H9 (cell line): ENCODE data around the gene DTNA. TPM values are rescaled to one million over a fixed set of nuclear protein-coding genes. Genes with fewer than 3 reads are reported as not detected.

ENCODE experiments used
- DNase-seq: peaks from one replicate; pipeline ENCODE4 v3.0.0-alpha.2; 2017
- H2AFZ ChIP-seq: one replicate; pipeline ENCODE4 v1.6.1; 2013; ENCODE audit warnings: mild to moderate bottlenecking, low read length, control low read depth, moderate library complexity
- H2AK5ac ChIP-seq: 2 replicates; pipeline ENCODE4 v1.6.1; 2013; ENCODE audit warnings: low read length, control low read depth, mixed read lengths; ENCODE audit not compliant: insufficient read length
- H2BK120ac ChIP-seq: one replicate; pipeline ENCODE4 v1.6.1; 2013; ENCODE audit warnings: low read depth, mild to moderate bottlenecking, low read length, control low read depth, inconsistent platforms; ENCODE audit not compliant: poor library complexity, severe bottlenecking
- H2BK12ac ChIP-seq: 2 replicates; pipeline ENCODE4 v1.6.1; 2013; ENCODE audit warnings: low read length, control low read depth, mixed read lengths, low read depth; ENCODE audit not compliant: insufficient read length
- H2BK15ac ChIP-seq: 2 replicates; pipeline ENCODE4 v1.6.1; 2013; ENCODE audit warnings: low read depth, low read length, control low read depth
- H2BK20ac ChIP-seq: one replicate; pipeline ENCODE4 v1.6.1; 2013; ENCODE audit warnings: low read depth, mild to moderate bottlenecking, low read length, control low read depth, inconsistent platforms; ENCODE audit not compliant: poor library complexity, severe bottlenecking
- H2BK5ac ChIP-seq: 2 replicates; pipeline ENCODE4 v1.6.1; 2013; ENCODE audit warnings: low read length, control low read depth, mixed read lengths; ENCODE audit not compliant: insufficient read length
- H3K14ac ChIP-seq: 2 replicates; pipeline ENCODE4 v1.6.1; 2013; ENCODE audit warnings: low read length, control low read depth; ENCODE audit not compliant: insufficient read depth
- H3K18ac ChIP-seq: 2 replicates; pipeline ENCODE4 v1.6.1; 2013; ENCODE audit warnings: low read depth, mild to moderate bottlenecking, mixed read lengths, low read length, control low read depth; ENCODE audit not compliant: insufficient read length
- H3K23ac ChIP-seq: 2 replicates; pipeline ENCODE4 v1.6.1; 2013; ENCODE audit warnings: low read length, control low read depth, mixed read lengths, low read depth; ENCODE audit not compliant: insufficient read length
- H3K23me2 ChIP-seq: 2 replicates; pipeline ENCODE4 v1.6.1; 2013; ENCODE audit warnings: low read depth, mild to moderate bottlenecking, mixed read lengths, low read length, control low read depth; ENCODE audit not compliant: insufficient read length, poor library complexity, severe bottlenecking
- H3K27ac ChIP-seq: 2 replicates; pipeline ENCODE4 v1.5.1; 2013; ENCODE audit warnings: low read length, control low read depth, mixed read lengths, low read depth; ENCODE audit not compliant: insufficient read length
- H3K27me3 ChIP-seq: 2 replicates; pipeline ENCODE4 v1.6.1; 2013; ENCODE audit warnings: low read length, control low read depth, inconsistent platforms; ENCODE audit not compliant: insufficient read depth
- H3K4ac ChIP-seq: 2 replicates; pipeline ENCODE4 v1.6.1; 2013; ENCODE audit warnings: low read depth, mild to moderate bottlenecking, control low read depth, inconsistent platforms, low read length, moderate library complexity
- H3K4me1 ChIP-seq: 2 replicates; pipeline ENCODE4 v1.6.1; 2013; ENCODE audit warnings: low read length, control low read depth, inconsistent platforms; ENCODE audit not compliant: insufficient read depth
- H3K4me2 ChIP-seq: 2 replicates; pipeline ENCODE4 v1.6.1; 2013; ENCODE audit warnings: low read length, control low read depth, mixed read lengths; ENCODE audit not compliant: insufficient read length, insufficient read depth
- H3K56ac ChIP-seq: 2 replicates; pipeline ENCODE4 v1.6.1; 2013; ENCODE audit warnings: low read depth, mild to moderate bottlenecking, mixed read lengths, low read length, control low read depth; ENCODE audit not compliant: insufficient read length
- H3K79me1 ChIP-seq: 2 replicates; pipeline ENCODE4 v1.6.1; 2013; ENCODE audit warnings: low read depth, mild to moderate bottlenecking, moderate library complexity, low read length, control low read depth, inconsistent platforms; ENCODE audit not compliant: insufficient read depth, poor library complexity, severe bottlenecking
- H3K79me2 ChIP-seq: 2 replicates; pipeline ENCODE4 v1.6.1; 2013; ENCODE audit warnings: low read length, control low read depth, inconsistent platforms; ENCODE audit not compliant: insufficient read depth
- H3K9ac ChIP-seq: 2 replicates; pipeline ENCODE4 v1.6.1; 2013; ENCODE audit warnings: low read length, control low read depth, mixed read lengths; ENCODE audit not compliant: insufficient read length; ENCODE audit errors: extremely low read depth
- H3K9me3 ChIP-seq: one replicate; pipeline ENCODE4 v1.6.1; 2013; ENCODE audit warnings: low read depth, low read length, inconsistent platforms; ENCODE audit not compliant: control insufficient read depth
- H3T11ph ChIP-seq: one replicate; pipeline ENCODE4 v1.6.1; 2013; ENCODE audit warnings: mild to moderate bottlenecking, low read length, control low read depth, inconsistent platforms
- H4K20me1 ChIP-seq: one replicate; pipeline ENCODE4 v1.6.1; 2013; ENCODE audit not compliant: control insufficient read depth, insufficient read length, insufficient read depth
- H4K5ac ChIP-seq: 2 replicates; pipeline ENCODE4 v1.6.1; 2013; ENCODE audit warnings: low read depth, mild to moderate bottlenecking, mixed read lengths, low read length, control low read depth; ENCODE audit not compliant: insufficient read length
- H4K8ac ChIP-seq: replicated peaks from 2 replicates; pipeline ENCODE4 v1.6.1; 2013; ENCODE audit warnings: low read length, control low read depth, mixed read lengths, low read depth; ENCODE audit not compliant: insufficient read length
- H4K91ac ChIP-seq: 2 replicates; pipeline ENCODE4 v1.6.1; 2013; ENCODE audit warnings: low read depth, mild to moderate bottlenecking, moderate library complexity, mixed read lengths, low read length, control low read depth; ENCODE audit not compliant: insufficient read length
- H3K27ac Mint-ChIP-seq, 3 experiments: 2 replicates in 2 of 3; 3 replicates in 1 of 3; pipeline ENCODE4 v1.8.0; 2020 to 2021; ENCODE audit warnings: mixed read lengths in 3 of 3, mild to moderate bottlenecking in 1 of 3, moderate library complexity in 1 of 3
- H3K27me3 Mint-ChIP-seq: 2 replicates; pipeline ENCODE4 v1.8.0; 2021; ENCODE audit warnings: low read depth, mild to moderate bottlenecking, moderate library complexity, mixed read lengths
- H3K36me3 Mint-ChIP-seq, 3 experiments: 2 replicates in 2 of 3; 3 replicates in 1 of 3; pipeline ENCODE4 v1.8.0; 2020 to 2021; ENCODE audit warnings: low read depth in 3 of 3, mixed read lengths in 3 of 3; ENCODE audit not compliant: insufficient read depth in 1 of 3
- H3K4me1 Mint-ChIP-seq, 2 experiments: 2 replicates each; pipeline ENCODE4 v1.8.0; 2020; ENCODE audit warnings: mixed read lengths in 2 of 2
- H3K4me3 Mint-ChIP-seq, 2 experiments: 2 replicates in 1 of 2; 3 replicates in 1 of 2; pipeline ENCODE4 v1.8.0; 2020 to 2021; ENCODE audit warnings: mild to moderate bottlenecking in 2 of 2, mixed read lengths in 2 of 2, moderate library complexity in 1 of 2
- H3K9me3 Mint-ChIP-seq, 2 experiments: 2 replicates in 1 of 2; 3 replicates in 1 of 2; pipeline ENCODE4 v1.8.0; 2020; ENCODE audit warnings: mild to moderate bottlenecking in 2 of 2, mixed read lengths in 2 of 2, moderate library complexity in 1 of 2
- CTCF ChIP-seq: fragments of 200-600 bp; sonication (generic); conservative IDR thresholded peaks from 3 replicates; pipeline ENCODE4 v1.8.0; 2021; ENCODE audit warnings: antibody characterized with exemption, mild to moderate bottlenecking
- WGBS: extraction: QIAGEN DNeasy Blood & Tissue Kit; methylation state at CpG from one replicate; pipeline ENCODE4 v1.1.7; 2013; ENCODE audit warnings: missing lambda C conversion rate, low lambda C conversion rate, mixed read lengths; ENCODE audit not compliant: insufficient read length; ENCODE audit errors: extremely low coverage; 5-methylcytosine and 5-hydroxymethylcytosine counted together
- total RNA-seq: library from RNA; stranded (reverse); gene quantifications from 2 replicates; pipeline ENCODE4 v1.2.1, GENCODE V29; 2021

DTNA gene
- total RNA-seq, 1 experiment from 2014 or later: 25.5 TPM

DNA sequence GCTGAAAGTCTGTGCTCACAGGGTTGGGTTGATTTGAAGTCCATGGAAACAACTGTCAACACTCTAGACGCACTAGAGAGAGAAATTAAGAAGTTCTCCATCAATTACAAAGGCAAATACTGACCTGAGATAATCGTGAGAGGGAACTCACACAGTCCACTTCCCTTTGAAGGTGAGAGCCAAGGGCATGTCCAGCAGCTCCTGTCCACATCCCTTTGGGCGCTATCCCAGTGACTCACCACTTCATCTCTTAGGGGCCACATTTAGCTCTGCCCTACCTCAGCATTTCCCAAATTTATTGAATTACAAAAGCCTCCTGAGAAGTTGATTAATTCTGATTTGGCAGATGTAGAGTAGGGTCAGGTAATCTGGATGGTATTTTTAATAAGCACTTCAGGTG is 182.3 kb downstream of the DTNA start:
- no peak for TF ChIP-seq CTCF
- Histone ChIP-seq H3K14ac (no peak overlapping the region), H3K18ac (no peak overlapping the region), H2AFZ (no peak overlapping the region), H3K4me2 (no peak overlapping the region), H3K9me3 (no peaks in the 10 kb centered on the region), H2BK120ac (no peak overlapping the region), H3K27ac (no peak overlapping the region), H2BK5ac (no peak overlapping the region), H3T11ph (no peak overlapping the region), H3K23me2 (no peaks in the 10 kb centered on the region), H3K56ac (no peak overlapping the region), H3K4me1 (no peaks in the 10 kb centered on the region), H2BK15ac (no peak overlapping the region), H4K20me1 (no peaks in the 10 kb centered on the region), H4K5ac (no peak overlapping the region), H3K23ac (no peak overlapping the region), H3K27me3 (no peaks in the 10 kb centered on the region), H3K9ac (no peak overlapping the region), H3K79me1 (no peaks in the 10 kb centered on the region), H3K79me2 (no peaks in the 10 kb centered on the region), H2BK12ac (no peak overlapping the region), H3K4ac (no peak overlapping the region), H4K8ac (no peak overlapping the region), H2BK20ac (no peak overlapping the region), H4K91ac (no peak overlapping the region), H2AK5ac (no peak overlapping the region)
- peaks cover 9 to 43% (median 39%) of the 10 kb centered on the region in 3 experiments; a peak in 6 of 7 replicates for H3K36me3 Mint-ChIP-seq
- H3K4me3 Mint-ChIP-seq: no peak overlapping the region
- no peak overlapping the region for H3K27ac Mint-ChIP-seq
- peaks cover 21 to 29% of the 10 kb centered on the region in 2 experiments for H3K9me3 Mint-ChIP-seq
- H3K27me3 Mint-ChIP-seq: peaks cover 4% of the 10 kb centered on the region; the same call in 1 of the 2 replicates
- WGBS: no CpG with 5 or more reads among the region's 3 CpGs
- peaks cover 6 to 7% of the 10 kb centered on the region in 2 experiments for H3K4me1 Mint-ChIP-seq
- DNase-seq: no peak
